Thyroid gland (tissue), 4 donors: Measurements from ENCODE around the gene POU2AF3. TPM values are rescaled to one million over a fixed set of nuclear protein-coding genes. Genes with fewer than 3 reads are reported as not detected.

Experiments
- DNase-seq, 2 donors: peaks; one replicate each; pipeline ENCODE4 v3.0.0-alpha.2; 2019
- H3K27ac ChIP-seq, 3 donors: fragments of 200-600 bp; sonication (generic); 1 replicate in 2 of 3; 2 replicates in 1 of 3; pipeline ENCODE4 v1.5.1; 2016 to 2019; ENCODE audit warnings: mild to moderate bottlenecking in 1 of 3, moderate library complexity in 1 of 3
- H3K27me3 ChIP-seq: fragments of 200-600 bp; sonication (generic); one replicate; pipeline ENCODE4 v1.5.1; 2019
- H3K36me3 ChIP-seq, 2 donors: fragments of 200-600 bp; sonication (generic); one replicate each; pipeline ENCODE4 v1.5.1; 2016 to 2019
- H3K4me1 ChIP-seq, 2 donors: fragments of 200-600 bp; sonication (generic); one replicate each; pipeline ENCODE4 v1.5.1; 2017 to 2019
- H3K4me3 ChIP-seq, 3 donors: fragments of 200-600 bp; sonication (generic); replicated peaks in 1 of 3; 1 replicate in 2 of 3; 2 replicates in 1 of 3; pipeline ENCODE4 v1.5.1; 2016; ENCODE audit warnings: mild to moderate bottlenecking in 1 of 3
- H3K9me3 ChIP-seq: fragments of 200-600 bp; sonication (generic); one replicate; pipeline ENCODE4 v1.5.1; 2017
- POLR2A ChIP-seq, 2 donors: fragments of 450-650 bp; IDR thresholded peaks; one replicate each; pipeline ENCODE4 v1.6.1; 2017; ENCODE audit warnings: antibody characterized with exemption in 2 of 2, mild to moderate bottlenecking in 2 of 2, moderate library complexity in 1 of 2
- WGBS, 2 donors: methylation state at CpG; one replicate each; pipeline ENCODE4 v1.1.5; 2017; 5-methylcytosine and 5-hydroxymethylcytosine counted together
- intact Hi-C: fragments of 100-400 bp; cut with DNase I; formaldehyde crosslinking; loops from one replicate; pipeline ENCODE4 v1.15.1; 2023
- total RNA-seq, 4 donors: library from RNA; depleted of rRNA; stranded (reverse); fragments of >200 nt; gene quantifications; one replicate each; pipeline ENCODE4 v1.2.3, GENCODE V29; 2016
- TF ChIP-seq, protein P1 (sequence below), 6 experiments: fragments of 200-600 bp in 3 of 6; fragments of 450-650 bp in 3 of 6; sonication (generic) in 3 of 6; IDR thresholded peaks; one replicate each; pipeline ENCODE4 v1.5.1; 2016 to 2019; ENCODE audit warnings: antibody characterized with exemption in 6 of 6, mild to moderate bottlenecking in 2 of 6, inconsistent platforms in 1 of 6, moderate library complexity in 1 of 6

Gene POU2AF3
- total RNA-seq, 4 donors from 2014 or later: 2.0 to 5.0 (median 4.6) TPM; not detected in 1

DNA sequence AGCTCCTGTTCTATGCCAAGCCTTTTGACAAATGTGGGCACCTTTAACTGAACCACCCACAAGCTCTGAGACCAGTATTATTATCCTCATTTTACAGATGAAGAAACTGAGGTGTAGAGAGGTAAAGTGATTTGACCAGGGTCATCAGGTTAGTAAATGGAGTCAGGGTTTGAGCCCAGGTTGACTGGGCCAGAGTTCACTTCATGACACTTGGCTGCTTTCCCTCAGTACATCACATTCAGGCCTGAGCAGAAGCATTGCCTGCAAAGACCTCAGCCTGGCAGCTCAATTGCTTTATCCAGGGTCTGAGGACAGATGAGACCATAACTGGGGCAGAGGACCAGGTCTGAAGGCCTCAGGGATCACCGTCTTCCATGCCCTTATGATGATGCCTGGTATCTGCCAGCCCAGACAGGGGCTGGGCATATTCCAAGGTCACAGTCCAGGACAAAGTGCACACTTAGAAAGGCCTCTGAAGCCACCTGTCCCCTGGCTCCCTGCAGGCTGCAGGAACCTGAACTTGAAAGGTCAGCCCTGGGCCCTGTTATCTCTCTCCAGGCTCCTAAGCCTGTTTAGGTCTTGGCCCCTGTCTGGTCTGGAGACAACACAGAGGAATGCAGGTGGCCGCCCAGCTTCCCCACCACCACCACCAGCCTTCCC, 32.0 kb downstream of the POU2AF3 start:
- no peak overlapping the region for H3K4me3 ChIP-seq
- no peaks in the 10 kb centered on the region for H3K36me3 ChIP-seq
- peaks cover 12 to 16% of the 10 kb centered on the region in 2 donors for H3K4me1 ChIP-seq
- DNase-seq: no peak
- intact Hi-C loops: no loop called here
- H3K27ac ChIP-seq: peak overlapping the region in 1 of 3 donors; percentile 18
- H3K9me3 ChIP-seq: no peaks in the 10 kb centered on the region
- TF ChIP-seq POLR2A (IDR thresholded peaks at IDR 0.05): no peak
- TF ChIP-seq, protein P1, sequence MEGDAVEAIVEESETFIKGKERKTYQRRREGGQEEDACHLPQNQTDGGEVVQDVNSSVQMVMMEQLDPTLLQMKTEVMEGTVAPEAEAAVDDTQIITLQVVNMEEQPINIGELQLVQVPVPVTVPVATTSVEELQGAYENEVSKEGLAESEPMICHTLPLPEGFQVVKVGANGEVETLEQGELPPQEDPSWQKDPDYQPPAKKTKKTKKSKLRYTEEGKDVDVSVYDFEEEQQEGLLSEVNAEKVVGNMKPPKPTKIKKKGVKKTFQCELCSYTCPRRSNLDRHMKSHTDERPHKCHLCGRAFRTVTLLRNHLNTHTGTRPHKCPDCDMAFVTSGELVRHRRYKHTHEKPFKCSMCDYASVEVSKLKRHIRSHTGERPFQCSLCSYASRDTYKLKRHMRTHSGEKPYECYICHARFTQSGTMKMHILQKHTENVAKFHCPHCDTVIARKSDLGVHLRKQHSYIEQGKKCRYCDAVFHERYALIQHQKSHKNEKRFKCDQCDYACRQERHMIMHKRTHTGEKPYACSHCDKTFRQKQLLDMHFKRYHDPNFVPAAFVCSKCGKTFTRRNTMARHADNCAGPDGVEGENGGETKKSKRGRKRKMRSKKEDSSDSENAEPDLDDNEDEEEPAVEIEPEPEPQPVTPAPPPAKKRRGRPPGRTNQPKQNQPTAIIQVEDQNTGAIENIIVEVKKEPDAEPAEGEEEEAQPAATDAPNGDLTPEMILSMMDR (IDR thresholded peaks at IDR 0.05): no peak
- 100% methylated on average over 2 of the region's 2 CpGs for WGBS, 2 donors
- H3K27me3 ChIP-seq: no peaks in the 10 kb centered on the region

DNA sequence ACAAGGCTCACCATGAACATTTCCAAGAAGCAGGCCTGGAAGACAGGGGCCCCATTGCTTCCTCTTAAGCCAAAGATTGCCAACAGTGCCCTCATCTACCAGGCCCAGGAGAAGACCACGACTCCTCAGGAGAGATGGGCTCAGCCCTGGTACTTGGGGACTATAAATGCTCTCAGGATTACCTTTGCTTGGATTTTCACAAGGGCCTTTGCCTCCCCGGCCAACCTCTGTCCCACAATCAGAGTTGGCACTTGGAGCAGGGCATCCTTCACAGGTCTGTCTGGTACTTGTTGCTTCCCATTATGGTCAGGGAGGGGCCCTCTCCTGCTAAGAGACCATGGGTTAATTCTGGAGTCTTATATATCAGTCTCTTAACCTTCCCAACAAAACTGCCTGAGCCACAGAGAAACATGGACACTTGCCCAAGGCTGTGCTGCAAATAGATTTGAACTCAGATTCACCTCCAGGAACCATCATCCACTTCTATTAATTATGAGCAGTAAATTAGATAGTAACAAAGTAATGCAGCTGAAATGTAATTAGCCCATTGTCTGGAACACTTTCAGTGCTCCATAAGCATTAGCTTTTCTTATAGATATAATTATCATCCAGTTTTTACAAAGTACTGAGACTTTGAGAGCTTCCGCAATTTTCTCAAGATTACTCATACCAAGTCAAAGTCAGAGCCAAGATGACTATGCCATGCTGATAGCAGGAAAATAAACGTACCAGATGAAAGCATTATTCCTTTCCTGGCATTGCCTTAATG, 33.5 kb downstream of the POU2AF3 start:
- TF ChIP-seq, protein P1 (IDR thresholded peaks at IDR 0.05): no peak
- no peak for TF ChIP-seq POLR2A (IDR thresholded peaks at IDR 0.05)
- peaks cover 15 to 16% of the 10 kb centered on the region in 2 donors for H3K4me1 ChIP-seq
- DNase-seq: no peak
- H3K27ac ChIP-seq: no peak overlapping the region
- intact Hi-C loops: no loop called here
- no peak overlapping the region for H3K4me3 ChIP-seq
- H3K9me3 ChIP-seq: no peaks in the 10 kb centered on the region
- no peaks in the 10 kb centered on the region for H3K36me3 ChIP-seq
- WGBS, 2 donors: 72 to 81% methylated on average over 4 of the region's 4 CpGs
- no peaks in the 10 kb centered on the region for H3K27me3 ChIP-seq

DNA sequence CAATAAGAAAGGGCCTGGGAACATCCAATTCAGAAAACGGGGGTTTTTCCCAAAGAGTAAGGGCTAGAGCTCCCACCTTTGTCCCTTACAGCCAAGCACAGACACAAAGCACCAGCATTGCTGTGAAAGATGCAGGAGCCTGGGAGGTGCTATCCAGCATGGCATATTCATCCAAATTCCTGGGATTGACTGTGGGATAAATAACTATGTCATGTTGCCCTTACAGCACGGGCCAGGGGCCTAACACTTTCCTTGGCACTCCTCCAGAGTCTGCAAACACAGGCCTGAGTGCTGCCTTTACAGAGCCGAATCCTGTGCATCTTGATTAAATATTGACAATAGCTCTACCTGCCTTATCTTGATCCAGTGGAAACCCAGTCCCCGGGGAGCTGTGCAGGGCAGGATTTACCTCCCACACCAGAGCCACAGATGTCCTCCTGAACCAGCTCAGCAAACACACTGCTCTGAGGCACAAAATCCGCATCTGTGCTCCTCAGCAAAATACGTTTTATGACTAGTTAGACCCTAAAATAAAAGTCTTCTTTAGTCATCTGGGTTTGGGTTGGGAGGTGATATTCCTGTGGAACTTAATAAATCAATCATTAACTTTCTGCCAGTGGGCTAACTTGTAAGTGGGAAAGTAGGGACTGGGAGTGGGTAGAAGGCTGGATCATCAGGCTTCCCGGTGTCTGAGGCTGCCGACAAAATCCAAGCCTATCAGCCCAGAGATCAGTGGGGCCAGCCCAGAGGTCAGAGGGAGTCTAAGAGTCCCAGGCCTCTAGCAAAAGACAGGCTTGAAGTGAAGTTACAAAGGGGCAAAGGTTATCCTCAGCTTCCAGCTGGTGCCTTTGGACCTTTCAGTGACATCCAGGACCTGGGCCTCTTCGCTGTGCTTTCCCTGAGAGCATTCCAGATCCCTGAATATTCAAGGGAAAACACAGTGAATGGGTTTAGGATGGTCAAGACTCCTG, 36.5 kb downstream of the POU2AF3 start:
- Histone ChIP-seq H3K4me3 (no peak overlapping the region), H3K27ac (no peak overlapping the region), H3K9me3 (no peaks in the 10 kb centered on the region), H3K4me1 (peaks cover 2 to 3% of the 10 kb centered on the region in 2 donors), H3K36me3 (no peaks in the 10 kb centered on the region), H3K27me3 (no peaks in the 10 kb centered on the region)
- WGBS, 2 donors: 71 to 78% methylated on average over 9 of the region's 9 CpGs
- TF ChIP-seq POLR2A (IDR thresholded peaks at IDR 0.05): no peak
- TF ChIP-seq, protein P1 (IDR thresholded peaks at IDR 0.05): no peak
- intact Hi-C loops: no loop called here
- DNase-seq: no peak

DNA sequence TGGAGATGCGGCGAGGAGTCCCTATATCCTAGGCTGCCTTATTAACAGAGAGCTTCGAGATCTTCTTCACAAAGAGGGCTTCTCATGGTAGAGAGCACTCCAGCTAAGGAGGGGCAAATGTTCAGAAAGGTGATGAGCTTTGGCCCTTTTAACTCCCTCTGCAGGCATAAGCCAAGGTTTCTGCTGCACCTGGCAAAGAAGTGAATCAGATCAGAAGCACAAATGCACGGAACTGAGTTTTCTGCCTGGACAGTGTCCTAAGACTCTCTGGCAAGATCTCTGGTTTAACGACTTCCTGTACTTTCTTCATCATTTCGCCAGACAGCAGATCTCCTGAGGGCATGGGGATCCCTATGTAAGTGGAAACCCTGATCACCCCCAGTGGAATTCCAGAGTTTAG, 37.2 kb downstream of the POU2AF3 start:
- Histone ChIP-seq H3K4me3 (no peak overlapping the region), H3K9me3 (no peaks in the 10 kb centered on the region), H3K36me3 (no peaks in the 10 kb centered on the region), H3K4me1 (peaks cover 0 to 3% of the 10 kb centered on the region in 2 donors), H3K27me3 (no peaks in the 10 kb centered on the region), H3K27ac (no peak overlapping the region)
- no peak for DNase-seq
- intact Hi-C loops: no loop called here
- 80 to 83% methylated on average over 6 of the region's 6 CpGs for WGBS, 2 donors
- TF ChIP-seq, protein P1 (IDR thresholded peaks at IDR 0.05): no peak
- no peak for TF ChIP-seq POLR2A (IDR thresholded peaks at IDR 0.05)
